Adrenal gland (tissue), 12 donors: ENCODE measurements around the gene PTPRE. TPM values are rescaled to one million over a fixed set of nuclear protein-coding genes. Genes with fewer than 3 reads are reported as not detected.

ENCODE experiments used
- DNase-seq, 7 donors: peaks; one replicate each; pipeline ENCODE4 v3.0.0-alpha.2; 2019 to 2020
- H3K27ac ChIP-seq, 5 donors: fragments of 200-600 bp; sonication (generic) in 4 of 5; 1 replicate in 3 of 5; 2 replicates in 2 of 5; pipeline versions ENCODE4 v1.5.1 to v1.8.0; 2016 to 2020; ENCODE audit warnings: mild to moderate bottlenecking in 1 of 5
- H3K27me3 ChIP-seq: fragments of 200-600 bp; 2 replicates; pipeline ENCODE4 v1.8.0; 2021
- H3K36me3 ChIP-seq, 2 donors: fragments of 200-600 bp; replicated peaks in 1 of 2; 1 replicate in 1 of 2; 2 replicates in 1 of 2; pipeline versions ENCODE4 v1.5.1 to v1.8.0; 2018 to 2022
- H3K4me1 ChIP-seq, 2 donors: fragments of 200-600 bp; replicated peaks in 1 of 2; 1 replicate in 1 of 2; 2 replicates in 1 of 2; pipeline versions ENCODE4 v1.5.1 to v1.8.0; 2018 to 2021
- H3K4me3 ChIP-seq, 4 donors: fragments of 200-600 bp; sonication (generic) in 3 of 4; one replicate each; pipeline ENCODE4 v1.5.1; 2016 to 2018
- H3K9me3 ChIP-seq, 3 donors: fragments of 200-600 bp; sonication (generic) in 1 of 3; replicated peaks in 1 of 3; 1 replicate in 2 of 3; 2 replicates in 1 of 3; pipeline versions ENCODE4 v1.5.1 to v1.8.0; 2016 to 2021
- POLR2A ChIP-seq, 2 donors: fragments of 450-650 bp; IDR thresholded peaks; one replicate each; pipeline ENCODE4 v1.6.1; 2017; ENCODE audit warnings: antibody characterized with exemption in 2 of 2, mild to moderate bottlenecking in 2 of 2, moderate library complexity in 1 of 2
- WGBS, 4 donors: extraction: QIAGEN DNeasy Blood & Tissue Kit in 2 of 4; methylation state at CpG; one replicate each; pipeline versions ENCODE4 v1.1.5 to v1.1.7; 2013 to 2017; 5-methylcytosine and 5-hydroxymethylcytosine counted together
- intact Hi-C, 2 donors: fragments of 100-400 bp; cut with DNase I; formaldehyde crosslinking; loops; one replicate each; pipeline versions ENCODE4 v1.14.1 to v1.15.0; 2022 to 2023
- polyA plus RNA-seq, 3 donors: library from polyadenylated mRNA; stranded (reverse); fragments of 200-250 nt in 2 of 3; fragments of 350-450 nt in 1 of 3; fragmentation: Illumina TruSeq in 1 of 3; extraction: RNeasy Lipid Tissue Mini Kit (QIAGEN cat#74804) in 1 of 3; gene quantifications; one replicate each; pipeline ENCODE4 v1.2.3, GENCODE V29; 2013 to 2014
- total RNA-seq, 9 donors: library from RNA; depleted of rRNA in 4 of 9; stranded (reverse); fragments of >200 nt in 4 of 9; fragments of 120-200 nt in 1 of 9; fragmentation: NEBNext Ultra II Directional in 1 of 9; extraction: Animal tissue kit (Norgen Biotek cat#: 25700) in 1 of 9; gene quantifications; one replicate each; pipeline versions ENCODE4 v1.1.0 to v1.2.4, GENCODE V29; 2013 to 2023
- TF ChIP-seq, protein P1 (sequence below), 6 experiments: fragments of 450-650 bp in 4 of 6; fragments of 200-600 bp in 2 of 6; sonication (generic) in 1 of 6; IDR thresholded peaks; 1 replicate in 5 of 6; 2 replicates in 1 of 6; pipeline versions ENCODE4 v1.5.1 to v1.8.0; 2016 to 2021; ENCODE audit warnings: antibody characterized with exemption in 6 of 6, mild to moderate bottlenecking in 2 of 6, moderate library complexity in 1 of 6
- donor health status: healthy with polysubstance abuse.
- donor health status: Bipolar disorder and iron deficiency.
- donor health status: DM: yes; HTN: yes; CAD: no.
- donor health status: DM: no; HTN: no; CAD: no.
- donor health status: DM: no; HTN: no; CAD: no.
- donor health status: DM: yes; HTN: yes; CAD: no.

Gene PTPRE
- total and polyA plus RNA-seq, 12 donors = 7.6 to 52.8 (median 41.0) TPM

- Histone ChIP-seq H3K27me3 (no peaks in the 10 kb centered on the region), H3K9me3 (no peaks in the 10 kb centered on the region), H3K4me3 (no peak overlapping the region), H3K36me3 (no peaks in the 10 kb centered on the region), H3K27ac (peak overlapping the region in 1 of 5 donors; percentile 56), H3K4me1 (peaks cover 12 to 24% of the 10 kb centered on the region in 2 donors)
- DNase-seq = no peak
- TF ChIP-seq, protein P1, sequence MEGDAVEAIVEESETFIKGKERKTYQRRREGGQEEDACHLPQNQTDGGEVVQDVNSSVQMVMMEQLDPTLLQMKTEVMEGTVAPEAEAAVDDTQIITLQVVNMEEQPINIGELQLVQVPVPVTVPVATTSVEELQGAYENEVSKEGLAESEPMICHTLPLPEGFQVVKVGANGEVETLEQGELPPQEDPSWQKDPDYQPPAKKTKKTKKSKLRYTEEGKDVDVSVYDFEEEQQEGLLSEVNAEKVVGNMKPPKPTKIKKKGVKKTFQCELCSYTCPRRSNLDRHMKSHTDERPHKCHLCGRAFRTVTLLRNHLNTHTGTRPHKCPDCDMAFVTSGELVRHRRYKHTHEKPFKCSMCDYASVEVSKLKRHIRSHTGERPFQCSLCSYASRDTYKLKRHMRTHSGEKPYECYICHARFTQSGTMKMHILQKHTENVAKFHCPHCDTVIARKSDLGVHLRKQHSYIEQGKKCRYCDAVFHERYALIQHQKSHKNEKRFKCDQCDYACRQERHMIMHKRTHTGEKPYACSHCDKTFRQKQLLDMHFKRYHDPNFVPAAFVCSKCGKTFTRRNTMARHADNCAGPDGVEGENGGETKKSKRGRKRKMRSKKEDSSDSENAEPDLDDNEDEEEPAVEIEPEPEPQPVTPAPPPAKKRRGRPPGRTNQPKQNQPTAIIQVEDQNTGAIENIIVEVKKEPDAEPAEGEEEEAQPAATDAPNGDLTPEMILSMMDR (IDR thresholded peaks at IDR 0.05) = no peak
- no peak for TF ChIP-seq POLR2A (IDR thresholded peaks at IDR 0.05)
- intact Hi-C loops = no loop called here
- WGBS, 4 donors = 56 to 83% (median 58%) methylated on average over 1 to 13 of the region's 13 CpGs
These were observed 94.9 kb downstream of the PTPRE start for GRCh38 chr10:128001849-128002248.

DNA sequence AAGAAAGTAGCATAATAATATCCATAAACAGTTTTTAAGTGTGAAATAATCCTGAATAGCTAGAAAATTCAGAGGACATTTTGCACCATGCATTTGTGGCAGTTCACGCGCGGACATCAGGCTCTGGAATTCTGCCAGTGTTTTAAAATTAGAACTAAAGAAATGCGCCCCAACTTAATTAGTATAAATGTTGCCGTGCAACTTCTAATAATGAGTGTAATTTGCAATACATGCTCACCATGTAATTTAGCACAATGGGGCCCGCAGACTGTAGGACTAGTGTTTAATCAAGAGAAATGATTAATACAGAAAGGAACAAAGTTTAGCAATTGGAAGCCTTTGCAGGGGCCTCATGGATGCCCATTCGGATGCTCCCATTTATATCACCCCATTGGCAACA, 96.6 kb downstream of the PTPRE start:
- no peaks in the 10 kb centered on the region for H3K27me3 ChIP-seq
- DNase-seq = no peak
- WGBS, 4 donors = 79 to 90% (median 89%) methylated on average over 7 of the region's 7 CpGs
- H3K9me3 ChIP-seq = no peaks in the 10 kb centered on the region
- peaks cover 4 to 19% of the 10 kb centered on the region in 2 donors for H3K4me1 ChIP-seq
- H3K36me3 ChIP-seq = no peaks in the 10 kb centered on the region
- intact Hi-C loops = no loop called here
- TF ChIP-seq, protein P1 (IDR thresholded peaks at IDR 0.05) = no peak
- TF ChIP-seq POLR2A (IDR thresholded peaks at IDR 0.05) = no peak
- no peak overlapping the region for H3K4me3 ChIP-seq
- H3K27ac ChIP-seq = no peak overlapping the region

GRCh38 chr10:128005858-128006257, 99.0 kb downstream of the PTPRE start:
- intact Hi-C loops = no loop called here
- Histone ChIP-seq H3K27ac (no peak overlapping the region), H3K4me3 (no peak overlapping the region), H3K27me3 (no peaks in the 10 kb centered on the region), H3K4me1 (peaks cover 20 to 38% of the 10 kb centered on the region in 2 donors), H3K36me3 (no peaks in the 10 kb centered on the region), H3K9me3 (no peaks in the 10 kb centered on the region)
- 86 to 100% (median 93%) methylated on average over 1 of the region's 1 CpG for WGBS, 4 donors
- peak in 1 of 7 donors; percentile 1 for DNase-seq
- TF ChIP-seq, protein P1 (IDR thresholded peaks at IDR 0.05) = no peak

DNA sequence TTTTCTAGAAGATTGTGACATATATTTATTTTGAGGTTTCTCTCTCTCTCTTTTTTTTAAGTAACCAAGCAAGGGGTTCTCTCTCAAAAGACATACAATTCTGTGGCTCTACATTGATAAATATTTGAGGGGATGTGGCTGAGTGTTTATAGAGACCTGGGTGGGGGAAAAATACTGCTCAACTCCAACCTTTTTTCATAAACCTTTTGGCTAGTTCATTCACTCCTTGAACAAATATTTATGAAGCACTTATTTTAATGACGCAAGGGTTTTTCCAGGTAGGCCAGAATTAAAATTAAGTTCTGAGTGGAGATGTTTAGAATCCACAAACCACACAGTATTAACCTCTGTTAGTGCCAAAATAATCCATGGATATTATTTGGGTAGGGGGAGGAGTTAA, 100.2 kb downstream of the PTPRE start:
- TF ChIP-seq POLR2A (IDR thresholded peaks at IDR 0.05) = no peak
- TF ChIP-seq, protein P1 (IDR thresholded peaks at IDR 0.05) = no peak
- Histone ChIP-seq H3K4me1 (peaks cover 25 to 30% of the 10 kb centered on the region in 2 donors), H3K27me3 (no peaks in the 10 kb centered on the region), H3K27ac (no peak overlapping the region), H3K9me3 (no peaks in the 10 kb centered on the region), H3K36me3 (no peaks in the 10 kb centered on the region), H3K4me3 (no peak overlapping the region)
- intact Hi-C loops = no loop called here
- 97 to 100% (median 97%) methylated on average over 1 of the region's 1 CpG for WGBS, 4 donors
- no peak for DNase-seq
